HG02884 (cell line): ENCODE measurements around the gene ZBED4.

ENCODE experiments used
- ATAC-seq: cut with Tn5 transposase; IDR thresholded peaks from one replicate; pipeline ENCODE4 v1.9.1; 2021; ENCODE audit warnings: mild to moderate bottlenecking, moderate library complexity; ENCODE audit not compliant: unreplicated experiment

The ZBED4 gene

GRCh38 chr22:49853981-49854831 is 562 bp downstream of the ZBED4 start:
- peak; percentile 21 for ATAC-seq

- no peak for ATAC-seq
Measured at GRCh38 chr22:49855251-49855911, 1.7 kb downstream of the ZBED4 start.

GRCh38 chr22:49856343-49856742 is 2.7 kb downstream of the ZBED4 start:
- ATAC-seq = no peak

GRCh38 chr22:49856766-49857618 is 3.3 kb downstream of the ZBED4 start:
- no peak for ATAC-seq

GRCh38 chr22:49858827-49859226 is 5.2 kb downstream of the ZBED4 start:
- ATAC-seq = no peak

- ATAC-seq = no peak
Measured at GRCh38 chr22:49861642-49862495, 8.2 kb downstream of the ZBED4 start.

- ATAC-seq = no peak
Measured at GRCh38 chr22:49862496-49862776, 8.8 kb downstream of the ZBED4 start.

GRCh38 chr22:49863931-49864330 is 10.3 kb downstream of the ZBED4 start:
- no peak for ATAC-seq

GRCh38 chr22:49865156-49865555 is 11.5 kb downstream of the ZBED4 start:
- no peak for ATAC-seq

- no peak for ATAC-seq
Measured at GRCh38 chr22:49866134-49866533, 12.5 kb downstream of the ZBED4 start.

- no peak for ATAC-seq
Measured at GRCh38 chr22:49866646-49867045, 13.0 kb downstream of the ZBED4 start.

GRCh38 chr22:49867303-49868265 is 13.9 kb downstream of the ZBED4 start:
- no peak for ATAC-seq

GRCh38 chr22:49869086-49869830 is 15.6 kb downstream of the ZBED4 start:
- ATAC-seq = no peak

GRCh38 chr22:49869845-49870712 is 16.4 kb downstream of the ZBED4 start:
- no peak for ATAC-seq

GRCh38 chr22:49871482-49871881 is 17.8 kb downstream of the ZBED4 start:
- no peak for ATAC-seq

- no peak for ATAC-seq
Measured at GRCh38 chr22:49872347-49872746, 18.7 kb downstream of the ZBED4 start.

GRCh38 chr22:49873228-49873940 is 19.7 kb downstream of the ZBED4 start:
- no peak for ATAC-seq
